ENCODE data around the gene TBC1D3B. TPM values are rescaled to one million over a fixed set of nuclear protein-coding genes. Genes with fewer than 3 reads are reported as not detected.
"Not testable (repeated sequence)": the region's sequence is repeated elsewhere in the genome, so short reads cannot be mapped to it uniquely, and the experiment has no call there.

Gene TBC1D3B
- total RNA-seq, 2 donors from 2014 or later: not detected

DNA sequence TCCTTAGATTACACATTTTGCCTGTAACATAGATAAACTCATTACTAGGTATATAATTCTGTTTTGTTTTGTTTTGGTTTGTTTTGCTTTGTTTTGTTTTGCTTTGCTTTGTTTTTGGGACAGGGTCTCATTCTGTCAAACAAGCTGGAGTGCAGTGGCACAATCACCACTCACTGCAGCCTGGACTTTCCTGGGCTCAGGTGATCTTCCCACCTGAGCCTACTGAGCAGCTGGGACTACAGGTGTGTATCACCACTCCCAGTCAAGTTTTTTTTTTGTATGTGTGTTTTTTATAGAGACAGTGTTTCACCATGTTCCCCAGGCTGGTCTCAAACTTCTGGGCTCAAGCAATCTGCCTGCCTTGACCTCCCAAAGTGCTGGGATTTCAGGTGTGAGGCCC, 33.1 kb upstream of the TBC1D3B start:
- Histone ChIP-seq H3K9me3 (no peaks in the 10 kb centered on the region), H3K4me3 (no peak overlapping the region), H3K4me1 (peaks cover 11% of the 10 kb centered on the region), H3K36me3 (replicated peaks in 1 of 2; ENCODE audit: insufficient read depth in 1 of 2, low read depth in 2 of 2) (no peaks in the 10 kb centered on the region), H3K27ac (no peak overlapping the region), H3K27me3 (no peaks in the 10 kb centered on the region)
- ATAC-seq: no peak
- no peak for DNase-seq
- intact Hi-C loops (cut with DNase I): no loop called here
- no peak for TF ChIP-seq POLR2A (IDR thresholded peaks at IDR 0.05)
- TF ChIP-seq, protein P1, sequence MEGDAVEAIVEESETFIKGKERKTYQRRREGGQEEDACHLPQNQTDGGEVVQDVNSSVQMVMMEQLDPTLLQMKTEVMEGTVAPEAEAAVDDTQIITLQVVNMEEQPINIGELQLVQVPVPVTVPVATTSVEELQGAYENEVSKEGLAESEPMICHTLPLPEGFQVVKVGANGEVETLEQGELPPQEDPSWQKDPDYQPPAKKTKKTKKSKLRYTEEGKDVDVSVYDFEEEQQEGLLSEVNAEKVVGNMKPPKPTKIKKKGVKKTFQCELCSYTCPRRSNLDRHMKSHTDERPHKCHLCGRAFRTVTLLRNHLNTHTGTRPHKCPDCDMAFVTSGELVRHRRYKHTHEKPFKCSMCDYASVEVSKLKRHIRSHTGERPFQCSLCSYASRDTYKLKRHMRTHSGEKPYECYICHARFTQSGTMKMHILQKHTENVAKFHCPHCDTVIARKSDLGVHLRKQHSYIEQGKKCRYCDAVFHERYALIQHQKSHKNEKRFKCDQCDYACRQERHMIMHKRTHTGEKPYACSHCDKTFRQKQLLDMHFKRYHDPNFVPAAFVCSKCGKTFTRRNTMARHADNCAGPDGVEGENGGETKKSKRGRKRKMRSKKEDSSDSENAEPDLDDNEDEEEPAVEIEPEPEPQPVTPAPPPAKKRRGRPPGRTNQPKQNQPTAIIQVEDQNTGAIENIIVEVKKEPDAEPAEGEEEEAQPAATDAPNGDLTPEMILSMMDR (IDR thresholded peaks at IDR 0.05): no peak

GRCh38 chr17:36207383-36207782, 30.9 kb upstream of the TBC1D3B start:
- H3K36me3 ChIP-seq (replicated peaks in 1 of 2; ENCODE audit: insufficient read depth in 1 of 2, low read depth in 2 of 2); intact Hi-C loops (cut with DNase I); H3K27me3 ChIP-seq; H3K27ac ChIP-seq; H3K9me3 ChIP-seq; DNase-seq; ATAC-seq; H3K4me3 ChIP-seq: not testable (repeated sequence)
- H3K4me1 ChIP-seq: peaks cover 15% of the 10 kb centered on the region
- WGBS, 2 donors: 69 to 78% methylated on average over 6 of the region's 6 CpGs

DNA sequence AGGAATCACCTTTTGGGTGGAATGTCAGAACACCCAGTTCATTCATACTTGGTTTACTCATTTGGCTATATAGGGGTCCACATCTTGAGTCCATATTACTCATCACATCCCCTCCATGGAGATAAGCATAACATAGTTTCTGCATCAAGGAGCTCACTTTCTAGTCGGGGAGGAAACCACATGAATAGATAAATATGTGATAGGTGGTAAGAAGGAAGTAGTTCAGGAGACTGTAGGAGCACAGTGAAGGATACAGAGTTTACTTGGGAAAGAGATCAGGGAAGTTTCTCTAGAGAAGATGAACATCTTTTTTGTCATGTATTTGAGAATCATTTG, 30.0 kb upstream of the TBC1D3B start:
- DNase-seq; H3K4me3 ChIP-seq; H3K27ac ChIP-seq; H3K27me3 ChIP-seq; H3K9me3 ChIP-seq; ATAC-seq; H3K36me3 ChIP-seq (replicated peaks in 1 of 2; ENCODE audit: insufficient read depth in 1 of 2, low read depth in 2 of 2); intact Hi-C loops (cut with DNase I): not testable (repeated sequence)
- H3K4me1 ChIP-seq: peaks cover 15% of the 10 kb centered on the region
- 18 to 65% methylated on average over 1 of the region's 1 CpG for WGBS, 2 donors

GRCh38 chr17:36205637-36206485, 29.4 kb upstream of the TBC1D3B start:
- no peaks in the 10 kb centered on the region for H3K27me3 ChIP-seq
- ATAC-seq (no peak), DNase-seq (no peak)
- no peaks in the 10 kb centered on the region for H3K9me3 ChIP-seq
- H3K4me1 ChIP-seq: peaks cover 15% of the 10 kb centered on the region
- no peaks in the 10 kb centered on the region for H3K36me3 ChIP-seq (replicated peaks in 1 of 2; ENCODE audit: insufficient read depth in 1 of 2, low read depth in 2 of 2)
- TF ChIP-seq, protein P1 (IDR thresholded peaks at IDR 0.05): no peak
- no peak for TF ChIP-seq POLR2A (IDR thresholded peaks at IDR 0.05)
- no peak overlapping the region for H3K27ac ChIP-seq
- no peak overlapping the region for H3K4me3 ChIP-seq
- intact Hi-C loops (cut with DNase I): no loop called here
- WGBS, 2 donors: 59 to 60% methylated on average over 4 of the region's 4 CpGs

GRCh38 chr17:36204724-36205500, 28.5 kb upstream of the TBC1D3B start:
- ATAC-seq: no peak
- intact Hi-C loops (cut with DNase I): no loop called here
- Histone ChIP-seq H3K36me3 (replicated peaks in 1 of 2; ENCODE audit: insufficient read depth in 1 of 2, low read depth in 2 of 2) (no peaks in the 10 kb centered on the region), H3K27me3 (no peaks in the 10 kb centered on the region), H3K4me3 (no peak overlapping the region), H3K4me1 (peaks cover 15% of the 10 kb centered on the region), H3K27ac (no peak overlapping the region), H3K9me3 (no peaks in the 10 kb centered on the region)
- no peak for DNase-seq
- WGBS, 2 donors: 45 to 52% methylated on average over 7 of the region's 7 CpGs
- no peak for TF ChIP-seq POLR2A (IDR thresholded peaks at IDR 0.05)
- TF ChIP-seq, protein P1 (IDR thresholded peaks at IDR 0.05): no peak

Data from body of pancreas (tissue), 4 donors.